Heart left ventricle (tissue), 16 donors: ENCODE measurements around the gene CARS1. TPM values are rescaled to one million over a fixed set of nuclear protein-coding genes. Genes with fewer than 3 reads are reported as not detected.
A peak's percentile ranks its signal among the peaks of the same experiment; 100 is the strongest.

Source experiments
- ATAC-seq, 4 donors: fragments of 200-7000 bp; cut with Tn5 transposase; one replicate each; pipeline ENCODE4 v1.9.1; 2020 to 2022; ENCODE audit warnings: moderate library complexity in 4 of 4, mild to moderate bottlenecking in 3 of 4, moderate number of reproducible peaks in 1 of 4
- DNase-seq, 5 donors: peaks; one replicate each; pipeline ENCODE4 v3.0.0-alpha.2; 2020
- H3K27ac ChIP-seq, 12 donors: fragments of 200-600 bp; sonication (generic) in 4 of 12; one replicate each; pipeline versions ENCODE4 v1.5.0 to v1.8.0; 2016 to 2022; ENCODE audit warnings: mild to moderate bottlenecking in 2 of 12
- H3K27me3 ChIP-seq, 9 donors: fragments of 200-600 bp; sonication (generic) in 2 of 9; one replicate each; pipeline versions ENCODE4 v1.5.1 to v1.8.0; 2016 to 2022; ENCODE audit warnings: mild to moderate bottlenecking in 3 of 9
- H3K36me3 ChIP-seq, 9 donors: fragments of 200-600 bp; sonication (generic) in 2 of 9; one replicate each; pipeline versions ENCODE4 v1.5.0 to v1.8.0; 2018 to 2022; ENCODE audit warnings: mild to moderate bottlenecking in 2 of 9
- H3K4me1 ChIP-seq, 12 donors: fragments of 200-600 bp; sonication (generic) in 4 of 12; one replicate each; pipeline versions ENCODE4 v1.5.0 to v1.8.0; 2016 to 2022; ENCODE audit warnings: mild to moderate bottlenecking in 3 of 12
- H3K4me3 ChIP-seq, 12 donors: fragments of 200-600 bp; sonication (generic) in 4 of 12; one replicate each; pipeline versions ENCODE4 v1.5.0 to v1.8.0; 2017 to 2022; ENCODE audit warnings: mild to moderate bottlenecking in 9 of 12, moderate library complexity in 4 of 12
- H3K9me3 ChIP-seq, 12 donors: fragments of 200-600 bp; sonication (generic) in 4 of 12; one replicate each; pipeline versions ENCODE4 v1.5.0 to v1.8.0; 2016 to 2022; ENCODE audit warnings: mild to moderate bottlenecking in 1 of 12
- POLR2A ChIP-seq, 2 donors: fragments of 450-650 bp; IDR thresholded peaks; one replicate each; pipeline ENCODE4 v1.6.1; 2017; ENCODE audit warnings: antibody characterized with exemption in 2 of 2, mild to moderate bottlenecking in 2 of 2, moderate library complexity in 2 of 2
- WGBS, 4 donors: extraction: QIAGEN DNeasy Blood & Tissue Kit in 2 of 4; methylation state at CpG; one replicate each; pipeline versions ENCODE4 v1.1.5 to v1.1.7; 2013 to 2018; 5-methylcytosine and 5-hydroxymethylcytosine counted together
- intact Hi-C, 10 donors: fragments of 100-400 bp; cut with DNase I; formaldehyde crosslinking; loops; one replicate each; pipeline versions ENCODE4 v1.11.1 to v1.14.2; 2022
- polyA plus RNA-seq, 2 donors: library from polyadenylated mRNA; stranded (reverse); fragments of 200-250 nt; gene quantifications; one replicate each; pipeline ENCODE4 v1.2.3, GENCODE V29; 2013
- total RNA-seq, 9 donors: library from RNA; depleted of rRNA in 2 of 9; stranded (reverse); fragments of >200 nt in 2 of 9; fragmentation: NEBNext Ultra II Directional in 3 of 9; extraction: Animal tissue kit (Norgen Biotek cat#: 25700) in 3 of 9; gene quantifications; one replicate each; pipeline versions ENCODE4 v1.1.0 to v1.2.4, GENCODE V29; 2016 to 2023
- TF ChIP-seq, protein P1 (sequence below), 12 donors: fragments of 200-600 bp; sonication (generic) in 4 of 12; IDR thresholded peaks; one replicate each; pipeline versions ENCODE4 v1.5.0 to v1.8.0; 2018 to 2022; ENCODE audit warnings: antibody characterized with exemption in 12 of 12, mild to moderate bottlenecking in 5 of 12
- donor health status: ischemic (EF 13 %, LVEDD 7.1; RV severe dilation, severe dysfunction).
- donor health status: healthy with polysubstance abuse.
- donor health status: DM: no; HTN: yes; CAD: no.
- donor health status: DM: no; HTN: no; CAD: no.
- donor health status: ischemic (EF 25% LVEDD 6.9; RV normal size, moderate dysfunction).
- donor health status: ischemic (EF 25% LVEDD 5.7; RV mildly dilated, moderate dysfunction).
- donor health status: healthy.
- donor health status: DM: yes; HTN: yes; CAD: no.
- donor health status: ischemic (EF 35%, LVEDD 5.7; RV mildly dilated, moderate dysfunction).
- donor health status: nonischemic (EF 11% LVEDD 7.7; RV severe dilation, severe dysfunction).
- donor health status: DM: yes; HTN: yes; CAD: no.
- donor health status: PGD.
- donor health status: ischemic (EF 29% LVEDD 5.4; RV normal size, mild dysfunction).
- donor health status: nonischemic (EF 23%, LVEDD 6.1; RV moderate dilation, normal function).

Gene CARS1
- total and polyA plus RNA-seq, 11 donors = 9.3 to 30.5 (median 18.5) TPM

DNA sequence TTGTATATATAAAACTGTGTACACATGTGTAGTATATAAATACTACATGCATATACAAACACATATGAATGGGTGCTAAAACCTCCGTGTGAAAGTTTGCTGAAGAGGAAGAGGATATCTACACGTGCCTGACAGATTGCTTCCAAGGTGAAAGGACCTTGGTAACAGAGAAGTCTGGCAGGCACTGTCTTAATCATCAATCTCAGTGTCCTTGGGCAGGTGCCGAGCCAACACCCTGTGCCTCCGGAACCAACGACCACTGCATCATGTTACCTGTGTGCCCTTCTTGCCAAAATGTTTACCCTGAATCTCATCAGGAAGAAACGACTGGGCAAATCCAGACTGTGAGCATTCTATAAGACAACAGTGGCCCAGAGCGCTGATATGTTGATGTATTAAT, 80.1 kb downstream of the CARS1 start:
- ATAC-seq (no peak), DNase-seq (no peak)
- H3K9me3 ChIP-seq = no peaks in the 10 kb centered on the region
- no peaks in the 10 kb centered on the region for H3K27me3 ChIP-seq
- TF ChIP-seq, protein P1, sequence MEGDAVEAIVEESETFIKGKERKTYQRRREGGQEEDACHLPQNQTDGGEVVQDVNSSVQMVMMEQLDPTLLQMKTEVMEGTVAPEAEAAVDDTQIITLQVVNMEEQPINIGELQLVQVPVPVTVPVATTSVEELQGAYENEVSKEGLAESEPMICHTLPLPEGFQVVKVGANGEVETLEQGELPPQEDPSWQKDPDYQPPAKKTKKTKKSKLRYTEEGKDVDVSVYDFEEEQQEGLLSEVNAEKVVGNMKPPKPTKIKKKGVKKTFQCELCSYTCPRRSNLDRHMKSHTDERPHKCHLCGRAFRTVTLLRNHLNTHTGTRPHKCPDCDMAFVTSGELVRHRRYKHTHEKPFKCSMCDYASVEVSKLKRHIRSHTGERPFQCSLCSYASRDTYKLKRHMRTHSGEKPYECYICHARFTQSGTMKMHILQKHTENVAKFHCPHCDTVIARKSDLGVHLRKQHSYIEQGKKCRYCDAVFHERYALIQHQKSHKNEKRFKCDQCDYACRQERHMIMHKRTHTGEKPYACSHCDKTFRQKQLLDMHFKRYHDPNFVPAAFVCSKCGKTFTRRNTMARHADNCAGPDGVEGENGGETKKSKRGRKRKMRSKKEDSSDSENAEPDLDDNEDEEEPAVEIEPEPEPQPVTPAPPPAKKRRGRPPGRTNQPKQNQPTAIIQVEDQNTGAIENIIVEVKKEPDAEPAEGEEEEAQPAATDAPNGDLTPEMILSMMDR (IDR thresholded peaks at IDR 0.05) = no peak
- no peak for TF ChIP-seq POLR2A (IDR thresholded peaks at IDR 0.05)
- H3K4me3 ChIP-seq = no peak overlapping the region
- H3K36me3 ChIP-seq = peaks cover 0 to 82% (median 75%) of the 10 kb centered on the region in 9 donors
- intact Hi-C loops = loop anchor here in 4 of 10 donors (5.0 to 10.0 kb wide), 3 partner anchors 45 to 115 kb away; no protein-coding TSS in a partner anchor
- peaks cover 0 to 33% (median 12%) of the 10 kb centered on the region in 12 donors for H3K4me1 ChIP-seq
- WGBS, 4 donors = 54 to 74% (median 69%) methylated on average over 7 of the region's 7 CpGs
- no peak overlapping the region for H3K27ac ChIP-seq

DNA sequence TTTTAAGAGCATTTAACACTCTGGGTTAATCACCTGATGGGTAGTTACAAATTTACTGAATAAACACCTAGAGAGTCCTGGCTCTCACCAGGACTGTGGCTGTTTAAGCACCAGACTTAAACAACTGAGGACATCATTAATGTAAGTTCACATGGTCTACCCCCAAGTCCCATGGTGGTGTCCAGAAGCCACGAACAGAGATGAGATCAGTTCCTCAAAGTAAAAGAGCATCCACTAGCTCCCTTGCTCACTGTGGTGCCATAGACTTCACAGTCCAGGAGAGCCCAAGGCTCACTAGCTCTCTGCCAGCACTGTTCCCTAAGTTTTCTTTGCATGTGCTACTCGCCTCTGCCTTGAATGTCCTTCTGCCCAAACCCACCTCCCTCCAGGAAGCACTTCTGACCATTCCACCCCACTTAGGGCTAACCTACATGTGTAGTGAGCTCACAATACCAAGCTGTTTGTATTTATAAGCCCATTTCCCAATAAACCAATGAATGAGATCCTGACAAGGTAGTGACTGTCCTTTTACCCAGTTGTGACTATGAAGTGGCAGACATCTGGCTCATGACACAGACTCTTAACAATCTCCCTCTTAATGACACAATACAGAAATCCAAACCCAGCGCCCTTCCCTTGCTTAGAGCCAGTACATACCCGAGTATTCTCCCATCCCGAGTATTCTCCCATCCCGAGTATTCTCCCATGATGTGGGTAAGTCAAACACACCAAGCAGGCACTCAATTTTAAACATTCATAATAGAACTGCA, 80.7 kb downstream of the CARS1 start:
- no peak for TF ChIP-seq POLR2A (IDR thresholded peaks at IDR 0.05)
- TF ChIP-seq, protein P1 (IDR thresholded peaks at IDR 0.05) = no peak

DNA sequence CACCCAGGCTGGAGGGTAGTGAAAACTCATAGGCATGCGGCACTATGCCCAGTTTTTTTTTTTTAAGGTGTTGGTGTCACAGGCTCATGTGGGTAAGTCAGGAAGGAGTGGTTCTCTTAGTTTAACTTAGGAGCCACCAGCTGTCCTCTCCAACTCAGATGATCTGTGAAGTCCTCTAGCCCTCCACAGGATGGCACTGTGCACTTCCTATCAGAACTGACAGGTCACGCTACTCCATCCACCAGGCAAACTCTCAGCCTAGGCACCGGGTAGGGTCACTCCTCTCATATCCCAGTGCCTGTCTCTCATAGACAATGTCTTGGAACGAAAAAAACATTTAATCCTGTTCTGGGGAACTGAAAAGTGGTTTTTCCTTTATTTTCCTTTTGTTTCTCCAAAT, 81.6 kb downstream of the CARS1 start:
- peaks cover 0 to 97% (median 90%) of the 10 kb centered on the region in 9 donors for H3K36me3 ChIP-seq
- 64 to 71% (median 68%) methylated on average over 4 of the region's 4 CpGs for WGBS, 4 donors
- TF ChIP-seq POLR2A (IDR thresholded peaks at IDR 0.05) = no peak
- TF ChIP-seq, protein P1 (IDR thresholded peaks at IDR 0.05) = peak in 11 of 12 donors; percentile 24 to 54 (median 42)
- DNase-seq = peak in 1 of 5 donors; percentile 22
- H3K4me1 ChIP-seq = peaks cover 0 to 28% (median 10%) of the 10 kb centered on the region in 12 donors
- H3K27me3 ChIP-seq = no peaks in the 10 kb centered on the region
- H3K9me3 ChIP-seq = no peaks in the 10 kb centered on the region
- peak; percentile 60 to 87 (median 78) for ATAC-seq
- intact Hi-C loops = loop anchor here in 4 of 10 donors (5.0 to 10.0 kb wide), 3 partner anchors 47 to 117 kb away; no protein-coding TSS in a partner anchor
- H3K4me3 ChIP-seq = no peak overlapping the region
- no peak overlapping the region for H3K27ac ChIP-seq

More for the DNA sequence above, 80.7 kb downstream of the CARS1 start:
- no peak overlapping the region for H3K27ac ChIP-seq
- intact Hi-C loops = loop anchor here in 4 of 10 donors (5.0 to 10.0 kb wide), 3 partner anchors 46 to 116 kb away; no protein-coding TSS in a partner anchor
- H3K27me3 ChIP-seq = no peaks in the 10 kb centered on the region
- no peak overlapping the region for H3K4me3 ChIP-seq
- no peak for DNase-seq
- peaks cover 0 to 28% (median 10%) of the 10 kb centered on the region in 12 donors for H3K4me1 ChIP-seq
- peaks cover 0 to 88% (median 81%) of the 10 kb centered on the region in 9 donors for H3K36me3 ChIP-seq
- ATAC-seq = peak in 1 of 4 donors; percentile 7
- H3K9me3 ChIP-seq = no peaks in the 10 kb centered on the region
- 60 to 72% (median 66%) methylated on average over 6 of the region's 6 CpGs for WGBS, 4 donors

DNA sequence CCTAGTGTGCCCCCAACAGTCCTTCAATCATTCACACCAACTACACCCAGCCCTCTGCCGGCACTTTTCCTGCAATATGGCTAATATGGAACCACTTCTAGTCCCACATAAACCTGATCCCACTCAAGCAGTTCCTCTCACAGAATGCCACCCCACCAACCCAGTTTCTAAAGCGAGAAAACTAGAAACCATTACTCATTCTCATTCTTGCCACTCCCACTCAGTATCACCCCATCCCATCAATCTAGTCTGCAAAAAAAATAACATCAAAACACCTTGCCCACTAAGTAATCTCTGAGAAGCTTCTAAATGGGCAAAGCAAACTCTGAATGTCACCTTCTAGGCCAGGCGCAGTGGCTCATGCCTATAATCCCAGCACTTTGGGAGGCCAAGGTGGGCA, 83.0 kb downstream of the CARS1 start:
- no peak overlapping the region for H3K4me3 ChIP-seq
- H3K9me3 ChIP-seq = no peaks in the 10 kb centered on the region
- no peak overlapping the region for H3K27ac ChIP-seq
- 96 to 100% (median 98%) methylated on average over 3 of the region's 3 CpGs for WGBS, 4 donors
- no peaks in the 10 kb centered on the region for H3K27me3 ChIP-seq
- TF ChIP-seq, protein P1 (IDR thresholded peaks at IDR 0.05) = no peak
- TF ChIP-seq POLR2A (IDR thresholded peaks at IDR 0.05) = no peak
- intact Hi-C loops = loop anchor here in 1 of 10 donors (10.0 kb wide), 1 partner anchor 51 kb away; no protein-coding TSS in a partner anchor
- ATAC-seq (no peak), DNase-seq (no peak)
- H3K36me3 ChIP-seq = peaks cover 2 to 100% (median 100%) of the 10 kb centered on the region in 9 donors
- H3K4me1 ChIP-seq = peaks cover 0 to 28% (median 10%) of the 10 kb centered on the region in 12 donors
